Measurements from ENCODE around the gene FAM89B.

GRCh38 chr11:65546217-65546958, 25.9 kb upstream of the FAM89B start:
- TF ChIP-seq CTCF (IDR thresholded peaks at IDR 0.05; ENCODE audit: poor library complexity, severe bottlenecking) (no peak), EZH2 (IDR thresholded peaks at IDR 0.05; ENCODE audit: borderline replicate concordance, insufficient read depth, low read length, poor library complexity, severe bottlenecking) (no peak), TAF1 (IDR thresholded peaks at IDR 0.05; ENCODE audit: low read depth) (no peak)

All from neural cell (in vitro differentiated cells).